Trophoblast cell (in vitro differentiated cells and primary cell): ENCODE data around the gene FAM222B.

Experiments used
- DNase-seq, 2 donors: peaks; one replicate each; pipeline ENCODE4 v3.0.0-alpha.2; 2016
- H2AFZ ChIP-seq: 2 replicates; pipeline ENCODE4 v1.6.1; 2013; ENCODE audit warnings: low read length, moderate library complexity, mild to moderate bottlenecking; ENCODE audit not compliant: insufficient read depth, poor library complexity
- H2AK5ac ChIP-seq: 2 replicates; pipeline ENCODE4 v1.6.1; 2013; ENCODE audit warnings: mild to moderate bottlenecking, low read length
- H2BK120ac ChIP-seq: 2 replicates; pipeline ENCODE4 v1.6.1; 2013; ENCODE audit warnings: low read length, mild to moderate bottlenecking, moderate library complexity; ENCODE audit not compliant: insufficient read depth, poor library complexity
- H2BK12ac ChIP-seq: 2 replicates; pipeline ENCODE4 v1.6.1; 2013; ENCODE audit warnings: mild to moderate bottlenecking, low read length, moderate library complexity
- H2BK5ac ChIP-seq: 2 replicates; pipeline ENCODE4 v1.6.1; 2013; ENCODE audit warnings: low read length, low read depth, moderate library complexity, mild to moderate bottlenecking; ENCODE audit not compliant: poor library complexity
- H3K14ac ChIP-seq: 2 replicates; pipeline ENCODE4 v1.6.1; 2013; ENCODE audit warnings: mild to moderate bottlenecking, low read length
- H3K18ac ChIP-seq: 2 replicates; pipeline ENCODE4 v1.6.1; 2013; ENCODE audit warnings: mild to moderate bottlenecking, low read length
- H3K23ac ChIP-seq: 2 replicates; pipeline ENCODE4 v1.6.1; 2013; ENCODE audit warnings: low read length
- H3K27ac ChIP-seq: 2 replicates; pipeline ENCODE4 v1.5.1; 2013; ENCODE audit warnings: low read depth, mild to moderate bottlenecking, inconsistent platforms, low read length, moderate library complexity
- H3K27me3 ChIP-seq: 2 replicates; pipeline ENCODE4 v1.6.1; 2013; ENCODE audit warnings: inconsistent platforms, mild to moderate bottlenecking, low read length, moderate library complexity; ENCODE audit not compliant: insufficient read depth
- H3K36me3 ChIP-seq, 2 experiments: 1 replicate in 1 of 2; 2 replicates in 1 of 2; pipeline ENCODE4 v1.6.1; 2013; ENCODE audit warnings: low read length in 2 of 2, mild to moderate bottlenecking in 2 of 2, moderate library complexity in 1 of 2; ENCODE audit not compliant: insufficient read depth in 2 of 2, control insufficient read depth in 1 of 2
- H3K4ac ChIP-seq: 2 replicates; pipeline ENCODE4 v1.6.1; 2013; ENCODE audit warnings: low read depth, mild to moderate bottlenecking, low read length, moderate library complexity
- H3K4me1 ChIP-seq, 2 experiments: 1 replicate in 1 of 2; 2 replicates in 1 of 2; pipeline ENCODE4 v1.6.1; 2013; ENCODE audit warnings: low read length in 2 of 2, mild to moderate bottlenecking in 2 of 2, moderate library complexity in 1 of 2; ENCODE audit not compliant: insufficient read depth in 2 of 2, control insufficient read depth in 1 of 2
- H3K4me2 ChIP-seq: 2 replicates; pipeline ENCODE4 v1.6.1; 2013; ENCODE audit warnings: inconsistent platforms, mild to moderate bottlenecking, low read length, moderate library complexity
- H3K4me3 ChIP-seq: 2 replicates; pipeline ENCODE4 v1.5.1; 2013; ENCODE audit warnings: mild to moderate bottlenecking, low read depth, low read length, inconsistent platforms
- H3K79me1 ChIP-seq: one replicate; pipeline ENCODE4 v1.6.1; 2013; ENCODE audit warnings: low read length
- H3K79me2 ChIP-seq: 2 replicates; pipeline ENCODE4 v1.6.1; 2013; ENCODE audit warnings: low read length, mild to moderate bottlenecking; ENCODE audit not compliant: control insufficient read depth, insufficient read depth, poor library complexity
- H3K9ac ChIP-seq: 2 replicates; pipeline ENCODE4 v1.6.1; 2013; ENCODE audit warnings: mild to moderate bottlenecking, low read length
- H3K9me3 ChIP-seq: 2 replicates; pipeline ENCODE4 v1.6.1; 2013; ENCODE audit warnings: low read depth, mild to moderate bottlenecking, control low read depth, inconsistent platforms, low read length; ENCODE audit not compliant: insufficient read depth
- H4K12ac ChIP-seq: 2 replicates; pipeline ENCODE4 v1.6.1; 2013; ENCODE audit warnings: low read depth, mild to moderate bottlenecking, low read length, moderate library complexity
- H4K8ac ChIP-seq: 2 replicates; pipeline ENCODE4 v1.6.1; 2013; ENCODE audit warnings: low read depth, mild to moderate bottlenecking, low read length, moderate library complexity
- H4K91ac ChIP-seq: one replicate; pipeline ENCODE4 v1.6.1; 2013; ENCODE audit warnings: low read depth, mild to moderate bottlenecking, low read length, moderate library complexity
- WGBS: extraction: QIAGEN DNeasy Blood & Tissue Kit; methylation state at CpG from one replicate; pipeline ENCODE4 v1.1.7; 2013; ENCODE audit warnings: missing lambda C conversion rate; ENCODE audit not compliant: insufficient read length, insufficient coverage; ENCODE audit errors: extremely low coverage; 5-methylcytosine and 5-hydroxymethylcytosine counted together

Gene FAM222B

DNA sequence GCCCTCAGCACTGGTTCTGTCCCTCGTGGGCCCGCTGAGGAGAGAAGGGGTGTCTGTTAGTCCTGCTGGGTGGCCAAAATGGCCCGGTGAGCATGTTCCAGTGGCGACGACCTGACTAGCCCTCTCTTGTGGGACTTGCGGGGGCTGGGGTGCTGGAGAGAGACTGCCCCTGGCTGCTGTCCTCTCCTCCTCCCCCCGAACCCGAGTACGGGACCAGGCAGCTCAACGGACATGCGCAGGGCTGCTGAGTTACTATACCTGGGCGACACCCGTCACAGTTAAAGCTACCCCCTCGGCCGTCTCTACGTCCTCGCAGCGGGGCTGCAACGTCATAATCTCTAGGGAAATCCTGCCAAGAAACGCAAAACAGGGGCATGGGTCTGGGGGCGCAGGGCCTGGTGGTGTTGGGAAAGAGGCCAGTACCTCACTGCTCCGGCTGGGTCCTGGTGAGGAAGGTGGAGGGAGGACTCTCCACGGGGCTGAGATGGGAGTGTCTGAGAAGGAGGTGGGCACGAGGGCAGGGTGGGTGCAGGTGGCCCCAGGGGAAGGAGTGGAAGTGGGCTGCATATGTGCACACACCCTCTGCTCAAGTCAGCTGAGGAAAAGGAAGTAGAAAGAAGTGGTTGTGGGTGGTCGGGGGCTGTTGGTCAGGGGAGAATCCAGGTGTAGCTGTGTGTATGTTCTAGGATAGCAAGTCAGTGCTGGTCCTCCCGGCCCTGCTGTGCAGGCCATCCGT is 41.5 kb upstream of the FAM222B start:
- no peak overlapping the region for H3K14ac ChIP-seq
- no peak overlapping the region for H2BK12ac ChIP-seq
- H3K18ac ChIP-seq, result no peak overlapping the region
- H2BK5ac ChIP-seq, result no peak overlapping the region
- H3K79me2 ChIP-seq, result no peaks in the 10 kb centered on the region
- no peak overlapping the region for H2AFZ ChIP-seq
- no peak overlapping the region for H3K23ac ChIP-seq
- H3K9ac ChIP-seq, result no peak overlapping the region
- WGBS, result no CpG with 5 or more reads among the region's 27 CpGs
- no peaks in the 10 kb centered on the region for H3K27me3 ChIP-seq
- no peak overlapping the region for H3K27ac ChIP-seq
- no peak overlapping the region for H4K91ac ChIP-seq
- peaks cover 5% of the 10 kb centered on the region for H3K9me3 ChIP-seq
- no peak overlapping the region for H4K12ac ChIP-seq
- H3K4me3 ChIP-seq, result no peak overlapping the region
- H3K4ac ChIP-seq, result no peak overlapping the region
- H3K4me2 ChIP-seq, result no peak overlapping the region
- H3K36me3 ChIP-seq, result peaks cover 47 to 56% of the 10 kb centered on the region in 2 experiments
- H3K79me1 ChIP-seq, result no peaks in the 10 kb centered on the region
- DNase-seq, result no peak
- H2BK120ac ChIP-seq, result no peak overlapping the region
- no peaks in the 10 kb centered on the region for H3K4me1 ChIP-seq
- H4K8ac ChIP-seq, result no peak overlapping the region
- H2AK5ac ChIP-seq, result no peak overlapping the region

DNA sequence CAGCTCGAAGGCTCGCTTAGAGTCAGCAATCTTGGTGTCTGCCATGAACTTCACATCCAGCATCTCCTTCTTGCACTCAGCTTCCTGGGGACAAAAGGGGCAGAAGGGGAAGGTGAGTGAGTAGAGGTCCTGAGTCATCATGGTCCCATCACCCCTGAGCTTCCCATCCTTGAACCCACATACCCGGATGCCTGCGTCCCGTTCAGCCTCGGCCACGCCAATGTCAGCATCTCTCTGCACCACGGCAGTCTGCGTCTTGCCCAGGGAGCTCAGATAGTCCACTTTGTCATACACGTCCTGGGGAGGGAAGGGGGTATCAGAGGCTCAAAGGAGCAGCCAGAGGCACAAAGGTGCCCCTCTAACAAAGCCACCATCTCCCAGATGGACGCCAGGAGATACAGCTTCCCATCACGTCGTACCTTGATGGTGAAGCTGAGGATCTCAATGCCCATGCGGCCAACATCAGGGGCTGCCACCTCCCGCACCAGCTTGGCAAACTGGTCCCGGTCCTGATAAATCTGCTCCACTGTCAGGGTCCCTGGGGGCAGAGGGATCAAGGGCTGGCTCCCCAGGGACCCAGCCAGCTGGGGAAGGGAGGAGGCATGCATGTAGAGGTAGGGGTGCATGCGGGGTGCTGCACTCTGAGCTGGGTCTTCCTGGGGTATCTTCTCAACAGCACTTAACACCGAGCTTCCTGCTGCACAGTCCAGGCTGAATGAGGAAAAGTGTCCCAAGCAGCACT is 39.7 kb upstream of the FAM222B start:
- H3K18ac ChIP-seq, result no peak overlapping the region
- H2AK5ac ChIP-seq, result no peak overlapping the region
- no peak overlapping the region for H4K12ac ChIP-seq
- no peaks in the 10 kb centered on the region for H3K79me1 ChIP-seq
- H4K91ac ChIP-seq, result no peak overlapping the region
- H3K4me1 ChIP-seq, result no peaks in the 10 kb centered on the region
- WGBS, result no CpG with 5 or more reads among the region's 18 CpGs
- H3K23ac ChIP-seq, result no peak overlapping the region
- H3K14ac ChIP-seq, result no peak overlapping the region
- H3K27ac ChIP-seq, result no peak overlapping the region
- no peak overlapping the region for H3K4me3 ChIP-seq
- H2BK12ac ChIP-seq, result no peak overlapping the region
- H3K27me3 ChIP-seq, result no peaks in the 10 kb centered on the region
- DNase-seq, result no peak
- H2BK5ac ChIP-seq, result no peak overlapping the region
- H3K4me2 ChIP-seq, result no peak overlapping the region
- H3K79me2 ChIP-seq, result no peaks in the 10 kb centered on the region
- no peak overlapping the region for H3K9ac ChIP-seq
- H2AFZ ChIP-seq, result no peak overlapping the region
- H4K8ac ChIP-seq, result no peak overlapping the region
- H3K36me3 ChIP-seq, result peaks cover 47 to 56% of the 10 kb centered on the region in 2 experiments
- peaks cover 5% of the 10 kb centered on the region for H3K9me3 ChIP-seq
- H2BK120ac ChIP-seq, result no peak overlapping the region
- H3K4ac ChIP-seq, result no peak overlapping the region

DNA sequence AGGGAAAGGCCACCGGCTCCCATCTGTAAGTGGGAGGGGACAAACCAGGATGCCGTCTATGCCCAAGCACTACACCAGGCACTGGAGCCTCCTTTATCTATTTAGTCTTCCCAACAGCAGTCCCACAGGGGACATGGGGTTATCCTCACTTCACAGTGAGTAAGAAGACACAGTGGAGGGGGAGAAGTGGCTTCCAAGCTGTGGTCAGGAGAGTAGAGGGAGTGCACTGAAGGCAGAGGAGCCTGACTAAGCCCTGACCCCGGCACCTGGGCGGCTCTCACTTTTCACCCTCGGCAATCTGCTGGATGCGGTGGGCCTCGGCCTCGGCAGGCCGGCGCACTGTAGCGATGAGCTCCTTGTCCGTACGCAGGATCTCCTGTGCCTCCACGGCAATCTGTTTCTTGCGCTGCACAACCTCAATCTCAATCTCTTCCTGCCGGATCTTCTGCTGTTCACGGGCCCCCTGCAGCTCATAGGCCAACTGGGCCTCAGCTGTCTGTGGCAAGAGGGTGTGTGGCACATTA is 39.0 kb upstream of the FAM222B start:
- H4K12ac ChIP-seq, result no peak overlapping the region
- no peaks in the 10 kb centered on the region for H3K4me1 ChIP-seq
- no peak overlapping the region for H3K9ac ChIP-seq
- H3K23ac ChIP-seq, result no peak overlapping the region
- H2BK5ac ChIP-seq, result no peak overlapping the region
- no peaks in the 10 kb centered on the region for H3K79me2 ChIP-seq
- no peak overlapping the region for H2BK12ac ChIP-seq
- no peak overlapping the region for H2BK120ac ChIP-seq
- H3K27me3 ChIP-seq, result no peaks in the 10 kb centered on the region
- H3K4me3 ChIP-seq, result no peak overlapping the region
- H4K91ac ChIP-seq, result no peak overlapping the region
- no peak overlapping the region for H3K4ac ChIP-seq
- no peak overlapping the region for H3K27ac ChIP-seq
- no peak overlapping the region for H3K14ac ChIP-seq
- WGBS, result no CpG with 5 or more reads among the region's 17 CpGs
- H2AK5ac ChIP-seq, result no peak overlapping the region
- H2AFZ ChIP-seq, result no peak overlapping the region
- peaks cover 5% of the 10 kb centered on the region for H3K9me3 ChIP-seq
- H4K8ac ChIP-seq, result no peak overlapping the region
- H3K18ac ChIP-seq, result no peak overlapping the region
- no peak overlapping the region for H3K4me2 ChIP-seq
- H3K79me1 ChIP-seq, result no peaks in the 10 kb centered on the region
- DNase-seq, result no peak
- H3K36me3 ChIP-seq, result peaks cover 47 to 56% of the 10 kb centered on the region in 2 experiments

DNA sequence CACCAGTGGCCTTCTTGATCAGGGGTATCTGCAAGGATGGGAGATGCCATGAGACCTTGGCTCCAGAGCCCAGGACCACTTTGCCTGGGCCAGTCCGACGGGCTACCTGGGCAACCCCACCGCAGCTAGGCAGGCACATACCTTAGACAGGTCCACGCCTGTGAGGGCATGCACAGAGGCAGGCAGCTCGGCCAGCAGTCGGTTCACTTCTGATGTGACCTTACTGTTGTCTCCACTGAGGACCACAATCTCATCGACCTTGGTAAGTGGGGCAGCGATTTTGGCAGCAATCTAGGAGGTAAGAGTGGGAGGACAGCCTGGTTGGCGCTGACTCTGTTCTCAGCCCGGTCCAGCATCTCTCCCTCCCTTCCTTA is 38.0 kb upstream of the FAM222B start:
- no peak overlapping the region for H2BK120ac ChIP-seq
- H3K36me3 ChIP-seq, result peaks cover 45 to 54% of the 10 kb centered on the region in 2 experiments
- no peak overlapping the region for H3K4me2 ChIP-seq
- peaks cover 5% of the 10 kb centered on the region for H3K9me3 ChIP-seq
- H2AK5ac ChIP-seq, result no peak overlapping the region
- H3K4ac ChIP-seq, result no peak overlapping the region
- no peak overlapping the region for H4K8ac ChIP-seq
- no peak overlapping the region for H2BK5ac ChIP-seq
- no peak overlapping the region for H3K23ac ChIP-seq
- no peak overlapping the region for H4K91ac ChIP-seq
- H4K12ac ChIP-seq, result no peak overlapping the region
- no peaks in the 10 kb centered on the region for H3K79me2 ChIP-seq
- H3K79me1 ChIP-seq, result no peaks in the 10 kb centered on the region
- H3K27ac ChIP-seq, result no peak overlapping the region
- H3K27me3 ChIP-seq, result no peaks in the 10 kb centered on the region
- H2BK12ac ChIP-seq, result no peak overlapping the region
- WGBS, result no CpG with 5 or more reads among the region's 10 CpGs
- no peak overlapping the region for H3K4me3 ChIP-seq
- H3K14ac ChIP-seq, result no peak overlapping the region
- no peak for DNase-seq
- H3K4me1 ChIP-seq, result no peaks in the 10 kb centered on the region
- H3K9ac ChIP-seq, result no peak overlapping the region
- no peak overlapping the region for H3K18ac ChIP-seq
- no peak overlapping the region for H2AFZ ChIP-seq
